ENCODE measurements around the gene LENG8.
A peak's percentile ranks its signal among the peaks of the same experiment; 100 is the strongest.
"Not testable (repeated sequence)": the region's sequence is repeated elsewhere in the genome, so short reads cannot be mapped to it uniquely, and the experiment has no call there.

The LENG8 gene

GRCh38 chr19:54462655-54463530, 13.9 kb downstream of the LENG8 start:
- no peak for DNase-seq

- DNase-seq = peak; percentile 66
Measured at GRCh38 chr19:54463531-54464043, 14.6 kb downstream of the LENG8 start, which contains the start of gene LENG9. TSS of gene LENG9 (minus strand) at chr19:54463778. CDS start at chr19:54463526, 252 bp downstream.

GRCh38 chr19:54464044-54464629, 15.1 kb downstream of the LENG8 start:
- DNase-seq = peak; percentile 44

- DNase-seq = no peak
Measured at GRCh38 chr19:54464630-54465425, 15.8 kb downstream of the LENG8 start.

- no peak for DNase-seq
Measured at GRCh38 chr19:54465426-54466109, 16.6 kb downstream of the LENG8 start.

GRCh38 chr19:54466110-54466480, 17.1 kb downstream of the LENG8 start:
- DNase-seq = not testable (repeated sequence)

- no peak for DNase-seq
Measured at GRCh38 chr19:54469496-54469934, 20.5 kb downstream of the LENG8 start.

GRCh38 chr19:54470276-54470887, 21.4 kb downstream of the LENG8 start:
- no peak for DNase-seq

- no peak for DNase-seq
Measured at GRCh38 chr19:54470991-54471782, 22.2 kb downstream of the LENG8 start.

- no peak for DNase-seq
Measured at GRCh38 chr19:54473071-54473891, 24.3 kb downstream of the LENG8 start, which contains the start of gene CDC42EP5. TSS of gene CDC42EP5 (minus strand) at chr19:54473296. CDS start at chr19:54465547, 7,749 bp downstream.

- DNase-seq = no peak
Measured at GRCh38 chr19:54473892-54474372, 24.9 kb downstream of the LENG8 start.

GRCh38 chr19:54475706-54476105, 26.7 kb downstream of the LENG8 start:
- DNase-seq = no peak

- no peak for DNase-seq
Measured at GRCh38 chr19:54477650-54478049, 28.7 kb downstream of the LENG8 start.

- DNase-seq = peak; percentile 11
Measured at GRCh38 chr19:54478677-54479266, 29.8 kb downstream of the LENG8 start.

- no peak for DNase-seq
Measured at GRCh38 chr19:54480051-54480450, 31.1 kb downstream of the LENG8 start.

- DNase-seq = peak; percentile 43
Measured at GRCh38 chr19:54481326-54481930, 32.4 kb downstream of the LENG8 start.

GRCh38 chr19:54482889-54483288, 33.9 kb downstream of the LENG8 start:
- DNase-seq = no peak

- no peak for DNase-seq
Measured at GRCh38 chr19:54484451-54484850, 35.5 kb downstream of the LENG8 start.

GRCh38 chr19:54485851-54486250, 36.9 kb downstream of the LENG8 start:
- DNase-seq = no peak
